Duodenal mucosa (tissue), 2 donors: ENCODE data around the gene SLC36A3.

Experiments used
- H3K27ac ChIP-seq: one replicate; pipeline ENCODE4 v1.7.0; 2013; ENCODE audit warnings: low read depth, low read length
- H3K27me3 ChIP-seq, 2 donors: one replicate each; pipeline ENCODE4 v1.7.0; 2013; ENCODE audit warnings: low read length in 2 of 2, control low read depth in 1 of 2; ENCODE audit not compliant: insufficient read depth in 2 of 2, control insufficient read depth in 1 of 2
- H3K36me3 ChIP-seq, 2 donors: one replicate each; pipeline ENCODE4 v1.7.0; 2013; ENCODE audit warnings: low read length in 2 of 2, control low read depth in 1 of 2; ENCODE audit not compliant: insufficient read depth in 2 of 2, control insufficient read depth in 1 of 2
- H3K4me1 ChIP-seq, 2 donors: one replicate each; pipeline ENCODE4 v1.7.0; 2013; ENCODE audit warnings: low read length in 2 of 2, control low read depth in 1 of 2; ENCODE audit not compliant: insufficient read depth in 2 of 2, control insufficient read depth in 1 of 2
- H3K4me3 ChIP-seq, 2 donors: one replicate each; pipeline ENCODE4 v1.7.0; 2013; ENCODE audit warnings: low read length in 2 of 2, low read depth in 1 of 2
- H3K9ac ChIP-seq, 2 donors: one replicate each; pipeline ENCODE4 v1.7.0; 2013; ENCODE audit warnings: low read length in 2 of 2, low read depth in 1 of 2
- H3K9me3 ChIP-seq, 2 donors: one replicate each; pipeline ENCODE4 v1.7.0; 2013; ENCODE audit warnings: low read length in 2 of 2, control low read depth in 1 of 2; ENCODE audit not compliant: control insufficient read depth in 1 of 2

Gene SLC36A3

DNA sequence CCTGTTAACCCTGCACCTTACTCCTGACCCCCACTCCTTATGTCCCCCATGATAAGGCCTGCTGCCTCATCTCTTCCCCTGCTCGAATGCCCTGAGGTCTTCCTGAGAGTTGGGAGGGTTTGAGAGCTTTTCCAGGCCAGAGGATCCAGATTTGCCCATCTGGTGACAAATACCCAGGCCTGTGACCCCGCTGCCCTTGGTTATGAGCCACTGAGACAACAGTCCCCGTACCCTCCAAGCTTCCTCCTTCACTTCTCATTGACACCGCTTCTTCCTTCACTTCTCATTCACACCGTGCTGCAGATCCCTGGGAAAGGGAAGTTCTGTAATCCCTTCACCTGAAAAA lies 50.0 kb downstream of the SLC36A3 start:
- no peaks in the 10 kb centered on the region for H3K36me3 ChIP-seq
- H3K9me3 ChIP-seq: no peaks in the 10 kb centered on the region
- no peaks in the 10 kb centered on the region for H3K27me3 ChIP-seq
- peak overlapping the region; percentile 76 to 86 for H3K4me3 ChIP-seq
- H3K4me1 ChIP-seq: peaks cover 10 to 43% of the 10 kb centered on the region in 2 donors
- no peak overlapping the region for H3K27ac ChIP-seq
- H3K9ac ChIP-seq: peak overlapping the region; percentile 52 to 88

DNA sequence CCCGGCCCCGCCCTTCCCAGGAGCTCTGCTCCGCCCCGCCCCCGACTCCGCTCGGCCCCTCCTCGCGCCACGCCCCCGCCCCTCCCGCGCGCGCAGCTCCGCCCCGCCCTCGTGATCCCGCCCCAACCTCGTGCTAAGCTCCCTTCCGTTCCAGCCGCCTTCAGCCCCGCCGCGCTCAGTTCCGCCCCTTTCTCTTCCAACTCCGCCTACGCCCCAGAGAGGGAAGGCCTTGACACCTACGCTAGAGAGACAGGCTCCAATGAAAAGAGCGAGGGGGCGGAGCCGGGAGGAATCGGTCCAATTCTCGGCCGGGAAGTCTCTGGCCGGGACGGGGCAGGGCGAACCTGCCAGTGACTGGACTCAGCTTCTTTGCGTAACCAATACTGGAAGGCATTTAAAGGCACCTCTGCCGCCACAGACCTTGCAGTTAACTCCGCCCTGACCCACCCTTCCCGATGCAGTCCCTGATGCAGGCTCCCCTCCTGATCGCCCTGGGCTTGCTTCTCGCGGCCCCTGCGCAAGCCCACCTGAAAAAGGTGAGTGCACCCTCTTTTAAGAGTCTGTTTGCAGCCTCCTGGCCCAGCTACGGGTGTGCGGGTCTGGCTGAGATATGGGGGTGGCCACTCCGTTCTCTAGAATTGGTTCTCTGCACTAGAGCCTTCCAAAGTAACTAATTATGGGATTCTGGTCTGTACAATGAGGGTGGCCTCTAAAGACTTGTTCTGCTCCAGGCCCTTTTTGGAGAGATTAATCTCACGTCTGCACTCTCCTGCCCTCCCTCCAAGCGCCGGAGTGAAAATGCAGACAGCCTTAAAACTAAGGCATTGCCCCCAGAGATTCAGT lies 50.6 kb downstream of the SLC36A3 start, which contains the start of gene GM2A:
TSS of gene GM2A (plus strand) at position 424 of the 843 bp plus-strand sequence. CDS start at position 456, 32 bp downstream.
- Histone ChIP-seq H3K27me3 (no peaks in the 10 kb centered on the region), H3K36me3 (no peaks in the 10 kb centered on the region), H3K4me1 (peaks cover 10 to 38% of the 10 kb centered on the region in 2 donors), H3K9ac (peak within 1 kb of the TSS; percentile 52 to 88), H3K27ac (peak within 1 kb of the TSS; percentile 50), H3K9me3 (no peaks in the 10 kb centered on the region), H3K4me3 (peak within 1 kb of the TSS; percentile 76 to 86)

DNA sequence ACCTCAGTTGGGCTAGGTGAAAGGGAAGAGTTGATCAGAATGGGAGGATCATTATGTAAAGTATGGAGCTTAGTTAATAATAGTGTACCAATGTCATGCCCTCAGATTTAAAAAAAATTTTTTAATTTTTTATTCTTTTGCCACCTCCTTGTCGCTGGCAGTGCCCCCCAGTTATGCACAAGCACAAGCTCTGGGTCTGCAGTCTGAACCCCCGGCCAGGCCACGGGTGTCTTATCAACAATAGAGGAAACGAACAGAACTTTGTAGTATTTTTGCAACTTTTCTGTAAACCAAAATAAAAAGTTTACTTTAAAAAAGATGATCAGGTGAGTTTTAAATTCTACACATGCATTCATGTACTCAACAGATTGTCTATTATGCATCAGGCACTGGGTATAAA lies 51.9 kb downstream of the SLC36A3 start:
- Histone ChIP-seq H3K4me1 (peaks cover 10 to 30% of the 10 kb centered on the region in 2 donors), H3K27me3 (no peaks in the 10 kb centered on the region), H3K36me3 (no peaks in the 10 kb centered on the region), H3K9ac (peak overlapping the region in 1 of 2 donors; percentile 39), H3K9me3 (no peaks in the 10 kb centered on the region), H3K27ac (no peak overlapping the region), H3K4me3 (peak overlapping the region in 1 of 2 donors; percentile 44)

DNA sequence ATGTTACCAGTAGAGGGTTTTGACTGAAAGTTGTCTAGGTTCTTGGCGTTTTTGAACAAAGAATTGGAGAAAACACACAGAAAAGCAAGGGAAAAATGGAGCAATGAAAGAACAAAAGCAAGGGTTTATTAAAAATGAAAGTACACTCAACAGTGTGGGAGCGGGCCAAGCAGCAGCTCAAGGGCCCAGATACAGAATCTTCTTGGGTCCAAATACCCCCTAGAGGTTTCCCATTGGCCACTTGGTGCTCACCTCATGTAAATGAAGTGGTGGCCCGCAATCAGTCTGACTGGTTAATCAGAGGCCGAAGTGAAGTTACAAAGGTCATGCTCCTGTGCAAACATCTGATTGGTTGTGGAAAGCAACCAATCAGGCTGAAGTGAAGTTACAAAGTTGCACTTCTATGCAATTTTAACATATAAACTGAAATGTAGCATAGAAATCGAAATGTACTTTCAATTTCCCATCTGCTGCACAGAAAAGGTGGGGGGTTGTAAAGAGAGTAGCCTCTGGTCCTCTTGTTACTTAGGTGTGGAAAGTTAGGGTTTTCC lies 52.5 kb downstream of the SLC36A3 start:
- Histone ChIP-seq H3K4me1 (peaks cover 10 to 30% of the 10 kb centered on the region in 2 donors), H3K36me3 (no peaks in the 10 kb centered on the region), H3K27ac (no peak overlapping the region), H3K9me3 (no peaks in the 10 kb centered on the region), H3K27me3 (no peaks in the 10 kb centered on the region), H3K4me3 (peak overlapping the region in 1 of 2 donors; percentile 44), H3K9ac (peak overlapping the region in 1 of 2 donors; percentile 26)

DNA sequence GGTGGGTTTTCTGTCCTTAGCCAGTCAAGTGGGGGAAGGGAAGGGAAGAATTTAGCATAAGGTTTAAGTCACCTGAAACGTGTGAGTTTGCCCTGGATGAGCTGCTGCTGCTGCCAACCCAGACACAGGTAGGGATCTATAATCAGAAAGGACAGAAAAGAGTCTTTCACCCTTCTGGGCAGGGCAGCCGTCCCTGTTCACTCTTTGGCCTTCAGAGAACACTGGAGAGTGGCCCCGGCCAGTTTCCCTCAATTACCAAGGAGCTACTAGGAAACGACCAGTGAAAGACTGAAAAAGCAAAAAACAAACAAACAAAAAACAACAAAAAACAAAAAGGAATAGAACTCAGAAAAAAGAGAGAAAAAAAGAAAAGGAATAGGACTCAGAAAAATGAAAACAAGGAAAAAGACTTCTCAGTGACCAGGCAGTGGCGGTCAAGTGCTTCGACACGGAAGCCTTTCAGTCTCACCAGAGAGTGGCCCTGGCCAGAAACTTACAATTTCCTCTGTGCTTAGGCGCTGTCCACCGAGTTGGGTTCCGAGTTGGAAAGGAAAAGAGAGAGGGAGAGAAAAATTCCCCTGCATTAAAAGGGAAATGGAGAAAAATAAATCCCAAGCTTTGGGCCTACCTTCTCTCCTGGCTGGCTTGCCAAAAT lies 53.1 kb downstream of the SLC36A3 start:
- Histone ChIP-seq H3K9me3 (no peaks in the 10 kb centered on the region), H3K9ac (no peak overlapping the region), H3K27me3 (no peaks in the 10 kb centered on the region), H3K27ac (no peak overlapping the region), H3K4me1 (peaks cover 10 to 30% of the 10 kb centered on the region in 2 donors), H3K4me3 (peak overlapping the region in 1 of 2 donors; percentile 26), H3K36me3 (no peaks in the 10 kb centered on the region)

DNA sequence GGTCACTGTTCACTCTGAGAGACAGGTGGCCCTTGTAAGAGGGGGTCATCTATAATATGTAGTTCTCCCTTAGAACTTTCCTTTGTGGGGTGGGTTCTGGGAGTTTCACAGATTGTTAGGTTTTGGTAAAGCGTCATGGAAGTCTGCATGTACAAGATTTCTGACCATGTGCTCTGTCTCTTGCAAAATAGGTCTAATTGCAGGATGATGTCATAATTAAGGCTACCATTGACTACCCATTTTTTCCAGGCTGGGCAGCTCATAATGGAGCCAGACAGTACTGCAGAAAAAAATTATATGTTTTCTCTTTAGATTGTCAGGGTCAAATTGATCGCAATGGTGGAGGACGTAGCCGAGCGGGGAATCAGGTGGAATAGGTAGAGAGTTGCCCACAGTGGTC lies 54.3 kb downstream of the SLC36A3 start:
- Histone ChIP-seq H3K27ac (no peak overlapping the region), H3K27me3 (no peaks in the 10 kb centered on the region), H3K36me3 (no peaks in the 10 kb centered on the region), H3K4me3 (no peak overlapping the region), H3K9ac (no peak overlapping the region), H3K9me3 (no peaks in the 10 kb centered on the region), H3K4me1 (peaks cover 7 to 26% of the 10 kb centered on the region in 2 donors)

DNA sequence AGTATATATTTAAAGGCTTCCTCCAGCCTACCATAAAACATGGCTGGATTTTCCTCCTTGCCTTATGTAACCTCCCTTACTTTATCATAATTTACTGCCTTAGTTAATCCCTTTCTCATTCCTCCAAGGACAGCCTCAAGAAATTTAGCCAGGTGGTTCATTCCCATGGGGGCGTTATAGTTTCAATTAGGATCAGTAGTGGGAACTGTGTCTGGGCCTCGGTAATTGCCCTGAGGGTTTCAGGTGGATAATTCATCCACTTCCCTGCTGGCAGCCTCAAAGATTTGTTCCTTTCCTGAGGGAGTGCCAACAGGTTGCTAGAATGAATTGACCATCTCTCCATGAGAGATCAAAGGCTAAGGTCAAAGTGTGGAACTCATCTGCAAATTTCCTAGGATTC lies 54.9 kb downstream of the SLC36A3 start:
- H3K36me3 ChIP-seq: no peaks in the 10 kb centered on the region
- no peak overlapping the region for H3K4me3 ChIP-seq
- H3K27ac ChIP-seq: no peak overlapping the region
- H3K9me3 ChIP-seq: no peaks in the 10 kb centered on the region
- peaks cover 1 to 20% of the 10 kb centered on the region in 2 donors for H3K4me1 ChIP-seq
- no peak overlapping the region for H3K9ac ChIP-seq
- H3K27me3 ChIP-seq: no peaks in the 10 kb centered on the region

DNA sequence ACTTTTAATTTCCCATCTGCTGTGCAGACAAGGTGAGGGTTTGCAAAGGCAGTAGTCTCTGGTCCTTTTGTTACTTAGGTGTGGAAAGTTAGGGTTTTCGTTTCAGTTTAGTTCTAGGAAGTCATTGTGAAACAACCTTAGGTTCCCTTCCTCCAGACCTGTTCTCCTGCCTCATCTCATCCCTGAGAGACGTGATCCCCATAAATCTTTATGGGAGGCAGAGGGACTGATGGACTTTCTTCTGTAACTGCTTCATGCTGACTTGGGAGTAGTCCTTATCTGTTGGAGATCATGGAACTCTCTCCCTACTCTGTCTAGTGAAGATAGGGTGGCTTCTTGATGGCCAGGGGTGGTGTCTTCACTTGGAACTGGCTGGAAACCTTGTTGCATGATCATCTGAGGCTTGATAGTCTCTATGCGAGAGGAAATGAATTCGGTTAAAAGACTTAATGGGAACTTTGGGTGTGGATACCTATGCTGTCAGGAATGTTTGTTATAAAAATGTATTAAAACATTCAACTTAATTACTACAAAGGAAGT lies 57.8 kb downstream of the SLC36A3 start:
- Histone ChIP-seq H3K4me3 (no peak overlapping the region), H3K27me3 (no peaks in the 10 kb centered on the region), H3K9ac (no peak overlapping the region), H3K9me3 (no peaks in the 10 kb centered on the region), H3K4me1 (peaks cover 0 to 9% of the 10 kb centered on the region in 2 donors), H3K27ac (no peak overlapping the region), H3K36me3 (no peaks in the 10 kb centered on the region)

DNA sequence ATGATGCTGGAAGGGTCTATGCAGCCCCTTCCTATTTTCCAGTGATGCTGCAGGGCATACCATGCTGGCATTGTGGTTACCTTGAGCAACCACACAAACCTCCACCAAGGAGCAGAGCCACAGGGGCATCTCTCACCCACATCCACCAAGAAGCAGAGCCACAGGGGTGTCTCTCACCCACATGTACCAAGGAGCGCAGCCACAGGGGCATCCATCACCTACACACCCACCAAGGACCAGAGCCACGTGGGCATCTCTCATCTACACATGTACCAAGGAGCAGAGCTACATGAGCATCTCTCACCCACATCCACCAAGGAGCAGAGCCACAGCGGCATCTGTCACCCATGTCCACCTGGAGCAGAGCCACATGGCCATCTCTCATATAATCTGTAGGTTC lies 59.4 kb downstream of the SLC36A3 start:
- Histone ChIP-seq H3K9ac (no peak overlapping the region), H3K9me3 (no peaks in the 10 kb centered on the region), H3K27me3 (no peaks in the 10 kb centered on the region), H3K4me3 (no peak overlapping the region), H3K4me1 (peaks cover 0 to 3% of the 10 kb centered on the region in 2 donors), H3K27ac (no peak overlapping the region), H3K36me3 (no peaks in the 10 kb centered on the region)

DNA sequence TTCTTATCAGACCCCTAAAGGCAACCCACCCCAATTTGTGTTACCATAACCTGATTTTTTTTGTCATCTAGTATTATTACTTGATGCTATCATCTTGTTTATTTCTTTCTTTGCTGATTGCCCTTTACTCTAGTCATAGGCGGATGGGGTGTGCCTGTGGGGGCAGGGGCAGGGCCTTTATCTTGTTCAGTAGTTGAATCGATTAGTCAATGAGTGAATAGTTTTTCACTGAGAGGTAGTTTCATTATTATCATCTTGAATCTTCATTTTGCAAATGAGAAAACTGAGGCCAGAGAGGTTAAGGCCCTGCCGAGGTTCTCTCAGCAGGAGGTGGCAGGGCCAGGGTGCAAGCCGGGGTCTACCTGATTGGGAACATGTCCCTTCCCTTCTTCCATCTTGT lies 60.0 kb downstream of the SLC36A3 start:
- Histone ChIP-seq H3K27me3 (no peaks in the 10 kb centered on the region), H3K27ac (no peak overlapping the region), H3K36me3 (no peaks in the 10 kb centered on the region), H3K4me1 (no peaks in the 10 kb centered on the region), H3K4me3 (no peak overlapping the region), H3K9me3 (no peaks in the 10 kb centered on the region), H3K9ac (no peak overlapping the region)
